Mucosa of descending colon (tissue), 3 donors: ENCODE data around the gene RHBDD3. TPM values are rescaled to one million over a fixed set of nuclear protein-coding genes. Genes with fewer than 3 reads are reported as not detected.
"Not testable (repeated sequence)": the region's sequence is repeated elsewhere in the genome, so short reads cannot be mapped to it uniquely, and the experiment has no call there.

Source experiments
- ATAC-seq: fragments of 200-7000 bp; cut with Tn5 transposase; one replicate; pipeline ENCODE4 v1.9.1; 2020; ENCODE audit warnings: mild to moderate bottlenecking, moderate library complexity
- DNase-seq, 3 donors: peaks; one replicate each; pipeline ENCODE4 v3.0.0-alpha.2; 2020
- H3K36me3 ChIP-seq: fragments of 200-600 bp; one replicate; pipeline ENCODE4 v1.8.0; 2021; ENCODE audit warnings: low read depth, mild to moderate bottlenecking
- H3K4me1 ChIP-seq: fragments of 200-600 bp; one replicate; pipeline ENCODE4 v1.8.0; 2021; ENCODE audit warnings: low read depth, mild to moderate bottlenecking
- H3K4me3 ChIP-seq: fragments of 200-600 bp; one replicate; pipeline ENCODE4 v1.8.0; 2021; ENCODE audit warnings: mild to moderate bottlenecking
- H3K9me3 ChIP-seq: fragments of 200-600 bp; one replicate; pipeline ENCODE4 v1.8.0; 2021; ENCODE audit warnings: mild to moderate bottlenecking
- CTCF ChIP-seq: fragments of 200-600 bp; IDR thresholded peaks from one replicate; pipeline ENCODE4 v1.8.0; 2022; ENCODE audit warnings: antibody characterized with exemption, mild to moderate bottlenecking
- intact Hi-C, 2 donors: fragments of 100-400 bp; cut with DNase I in 1 of 2; cut with micrococcal nuclease in 1 of 2; formaldehyde crosslinking; loops; one replicate each; pipeline versions ENCODE4 v1.11.0 to v1.11.1; 2022; cut with DNase I, micrococcal nuclease
- total RNA-seq, 3 donors: library from RNA; stranded (reverse); fragmentation: NEBNext Ultra II Directional in 2 of 3; extraction: Animal tissue kit (Norgen Biotek cat#: 25700) in 2 of 3; gene quantifications; one replicate each; pipeline versions ENCODE4 v1.2.1 to v1.2.4, GENCODE V29; 2021 to 2023
- donor health status: DM: no; HTN: no; CAD: no; lungs with moderate emphysema.
- donor health status: DM: no; HTN: no; CAD: no.
- donor health status: DM: no; HTN: yes; CAD: no.

Gene RHBDD3
- total RNA-seq, 3 donors from 2014 or later: 13.3 to 26.1 (median 19.1) TPM

- DNase-seq (peak; percentile 61 to 73 (median 72)), ATAC-seq (peak; percentile 97)
- peak; percentile 96 for TF ChIP-seq CTCF
- intact Hi-C loops: loop anchor here in 1 of 2 donors (10.0 kb wide), 1 partner anchor 391 kb away; no protein-coding TSS in a partner anchor
- Histone ChIP-seq H3K36me3 (no peaks in the 10 kb centered on the region), H3K4me3 (no peak overlapping the region), H3K9me3 (peaks cover 7% of the 10 kb centered on the region), H3K4me1 (no peaks in the 10 kb centered on the region)
Measured at GRCh38 chr22:29245626-29246385, 22.0 kb downstream of the RHBDD3 start.

- H3K9me3 ChIP-seq: peaks cover 7% of the 10 kb centered on the region
- H3K4me1 ChIP-seq: no peaks in the 10 kb centered on the region
- H3K36me3 ChIP-seq: no peaks in the 10 kb centered on the region
- ATAC-seq (peak; percentile 16), DNase-seq (no peak)
- intact Hi-C loops: loop anchor here in 1 of 2 donors (10.0 kb wide), 1 partner anchor 390 kb away; no protein-coding TSS in a partner anchor
- H3K4me3 ChIP-seq: no peak overlapping the region
- TF ChIP-seq CTCF: no peak
Measured at GRCh38 chr22:29244785-29245625, 22.8 kb downstream of the RHBDD3 start.

- H3K4me1 ChIP-seq: no peaks in the 10 kb centered on the region
- ATAC-seq: no peak
- peaks cover 7% of the 10 kb centered on the region for H3K9me3 ChIP-seq
- no peak for TF ChIP-seq CTCF
- no peaks in the 10 kb centered on the region for H3K36me3 ChIP-seq
- intact Hi-C loops: loop anchor here in 1 of 2 donors (10.0 kb wide), 1 partner anchor 389 kb away; no protein-coding TSS in a partner anchor
- H3K4me3 ChIP-seq: no peak overlapping the region
- DNase-seq: no peak
Measured at GRCh38 chr22:29243874-29244446, 23.8 kb downstream of the RHBDD3 start.

GRCh38 chr22:29240481-29240880 is 27.3 kb downstream of the RHBDD3 start:
- H3K9me3 ChIP-seq, ATAC-seq, H3K36me3 ChIP-seq, H3K4me1 ChIP-seq, H3K4me3 ChIP-seq, DNase-seq: not testable (repeated sequence)
- intact Hi-C loops: loop anchor here in 1 of 2 donors (10.0 kb wide), 1 partner anchor 386 kb away; no protein-coding TSS in a partner anchor

- Histone ChIP-seq H3K4me3 (no peak overlapping the region), H3K36me3 (no peaks in the 10 kb centered on the region), H3K9me3 (no peaks in the 10 kb centered on the region), H3K4me1 (no peaks in the 10 kb centered on the region)
- TF ChIP-seq CTCF: no peak
- intact Hi-C loops: no loop called here
- ATAC-seq (no peak), DNase-seq (no peak)
Measured at GRCh38 chr22:29233277-29233877, 34.4 kb downstream of the RHBDD3 start.
